T-helper 1 cell treated with Interleukin-12 subunit alpha and Interleukin-12 subunit beta and Interleukin-4 antibody, amounts not matched to agents 30 μg/mL and 1 μg/mL, for 36 hours (primary cell): ENCODE measurements around the gene SUPT4H1.
A peak's percentile ranks its signal among the peaks of the same experiment; 100 is the strongest.
"Not testable (repeated sequence)": the region's sequence is repeated elsewhere in the genome, so short reads cannot be mapped to it uniquely, and the experiment has no call there.

Experiments used
- H3K27ac Mint-ChIP-seq: one replicate; pipeline ENCODE4 v1.8.0; 2021; ENCODE audit warnings: mild to moderate bottlenecking, mixed read lengths
- H3K27me3 Mint-ChIP-seq: one replicate; pipeline ENCODE4 v1.8.0; 2021; ENCODE audit warnings: low read depth, mixed read lengths
- H3K36me3 Mint-ChIP-seq: one replicate; pipeline ENCODE4 v1.8.0; 2021; ENCODE audit warnings: low read depth, mixed read lengths
- H3K4me1 Mint-ChIP-seq: one replicate; pipeline ENCODE4 v1.8.0; 2021; ENCODE audit warnings: low read depth, mixed read lengths
- H3K4me3 Mint-ChIP-seq: one replicate; pipeline ENCODE4 v1.8.0; 2021; ENCODE audit warnings: mild to moderate bottlenecking, moderate library complexity, mixed read lengths
- H3K9me3 Mint-ChIP-seq: one replicate; pipeline ENCODE4 v1.8.0; 2021; ENCODE audit warnings: mixed read lengths

The SUPT4H1 gene

GRCh38 chr17:58351831-58352595 is at the start of gene SUPT4H1:
Gene SUPT4H1 (minus strand): TSS chr17:58352201. CDS start chr17:58352135, 66 bp downstream.
- Mint-ChIP-seq H3K4me3 (peak within 1 kb of the TSS; percentile 100), H3K36me3 (peaks cover 59% of the 10 kb centered on the region), H3K27ac (peak within 1 kb of the TSS; percentile 97), H3K4me1 (peaks cover 52% of the 10 kb centered on the region), H3K9me3 (no peaks in the 10 kb centered on the region), H3K27me3 (no peaks in the 10 kb centered on the region)

GRCh38 chr17:58401287-58401686 is 49.3 kb upstream of the SUPT4H1 start:
- Mint-ChIP-seq H3K9me3 (no peaks in the 10 kb centered on the region), H3K36me3 (no peaks in the 10 kb centered on the region), H3K27ac (no peak overlapping the region), H3K4me3 (no peak overlapping the region), H3K4me1 (peaks cover 9% of the 10 kb centered on the region), H3K27me3 (peaks cover 5% of the 10 kb centered on the region)

GRCh38 chr17:58400826-58401225 is 48.8 kb upstream of the SUPT4H1 start:
- no peak overlapping the region for H3K4me3 Mint-ChIP-seq
- peaks cover 9% of the 10 kb centered on the region for H3K4me1 Mint-ChIP-seq
- H3K27me3 Mint-ChIP-seq = peaks cover 5% of the 10 kb centered on the region
- H3K36me3 Mint-ChIP-seq = no peaks in the 10 kb centered on the region
- no peak overlapping the region for H3K27ac Mint-ChIP-seq
- no peaks in the 10 kb centered on the region for H3K9me3 Mint-ChIP-seq

GRCh38 chr17:58399974-58400373 is 48.0 kb upstream of the SUPT4H1 start:
- Mint-ChIP-seq H3K27me3 (peaks cover 5% of the 10 kb centered on the region), H3K9me3 (no peaks in the 10 kb centered on the region), H3K4me3 (no peak overlapping the region), H3K36me3 (no peaks in the 10 kb centered on the region), H3K4me1 (peaks cover 9% of the 10 kb centered on the region), H3K27ac (no peak overlapping the region)

GRCh38 chr17:58398574-58399266 is 46.7 kb upstream of the SUPT4H1 start:
- Mint-ChIP-seq H3K9me3 (no peaks in the 10 kb centered on the region), H3K4me3 (no peak overlapping the region), H3K4me1 (peaks cover 9% of the 10 kb centered on the region), H3K27me3 (peaks cover 5% of the 10 kb centered on the region), H3K27ac (no peak overlapping the region), H3K36me3 (no peaks in the 10 kb centered on the region)

GRCh38 chr17:58397421-58397820 is 45.4 kb upstream of the SUPT4H1 start:
- H3K36me3 Mint-ChIP-seq, H3K4me3 Mint-ChIP-seq, H3K9me3 Mint-ChIP-seq, H3K4me1 Mint-ChIP-seq, H3K27me3 Mint-ChIP-seq, H3K27ac Mint-ChIP-seq: not testable (repeated sequence)

- no peak overlapping the region for H3K4me3 Mint-ChIP-seq
- no peaks in the 10 kb centered on the region for H3K9me3 Mint-ChIP-seq
- H3K4me1 Mint-ChIP-seq = no peaks in the 10 kb centered on the region
- peaks cover 5% of the 10 kb centered on the region for H3K27me3 Mint-ChIP-seq
- H3K36me3 Mint-ChIP-seq = peaks cover 3% of the 10 kb centered on the region
- H3K27ac Mint-ChIP-seq = no peak overlapping the region
Measured at GRCh38 chr17:58396173-58396572, 44.2 kb upstream of the SUPT4H1 start.

- H3K27me3 Mint-ChIP-seq = peaks cover 5% of the 10 kb centered on the region
- no peaks in the 10 kb centered on the region for H3K4me1 Mint-ChIP-seq
- peaks cover 3% of the 10 kb centered on the region for H3K36me3 Mint-ChIP-seq
- H3K4me3 Mint-ChIP-seq = no peak overlapping the region
- no peak overlapping the region for H3K27ac Mint-ChIP-seq
- H3K9me3 Mint-ChIP-seq = no peaks in the 10 kb centered on the region
Measured at GRCh38 chr17:58394534-58395223, 42.7 kb upstream of the SUPT4H1 start.

GRCh38 chr17:58391302-58391984 is 39.4 kb upstream of the SUPT4H1 start:
- Mint-ChIP-seq H3K9me3 (no peaks in the 10 kb centered on the region), H3K36me3 (peaks cover 4% of the 10 kb centered on the region), H3K27me3 (peaks cover 4% of the 10 kb centered on the region), H3K4me1 (peaks cover 2% of the 10 kb centered on the region), H3K4me3 (no peak overlapping the region), H3K27ac (no peak overlapping the region)

- Mint-ChIP-seq H3K27ac (no peak overlapping the region), H3K27me3 (peaks cover 4% of the 10 kb centered on the region), H3K36me3 (peaks cover 4% of the 10 kb centered on the region), H3K9me3 (no peaks in the 10 kb centered on the region), H3K4me1 (peaks cover 2% of the 10 kb centered on the region), H3K4me3 (no peak overlapping the region)
Measured at GRCh38 chr17:58390884-58391283, 38.9 kb upstream of the SUPT4H1 start.

GRCh38 chr17:58388302-58389190 is 36.5 kb upstream of the SUPT4H1 start:
- H3K27me3 Mint-ChIP-seq = peaks cover 4% of the 10 kb centered on the region
- H3K9me3 Mint-ChIP-seq = no peaks in the 10 kb centered on the region
- no peak overlapping the region for H3K4me3 Mint-ChIP-seq
- peaks cover 4% of the 10 kb centered on the region for H3K36me3 Mint-ChIP-seq
- H3K27ac Mint-ChIP-seq = no peak overlapping the region
- peaks cover 9% of the 10 kb centered on the region for H3K4me1 Mint-ChIP-seq

- H3K36me3 Mint-ChIP-seq = peaks cover 4% of the 10 kb centered on the region
- H3K9me3 Mint-ChIP-seq = no peaks in the 10 kb centered on the region
- H3K4me3 Mint-ChIP-seq = no peak overlapping the region
- no peak overlapping the region for H3K27ac Mint-ChIP-seq
- H3K4me1 Mint-ChIP-seq = peaks cover 13% of the 10 kb centered on the region
- H3K27me3 Mint-ChIP-seq = peaks cover 4% of the 10 kb centered on the region
Measured at GRCh38 chr17:58387834-58388233, 35.8 kb upstream of the SUPT4H1 start.

- no peak overlapping the region for H3K4me3 Mint-ChIP-seq
- peaks cover 24% of the 10 kb centered on the region for H3K4me1 Mint-ChIP-seq
- H3K9me3 Mint-ChIP-seq = no peaks in the 10 kb centered on the region
- H3K27ac Mint-ChIP-seq = no peak overlapping the region
- peaks cover 2% of the 10 kb centered on the region for H3K36me3 Mint-ChIP-seq
- H3K27me3 Mint-ChIP-seq = peaks cover 4% of the 10 kb centered on the region
Measured at GRCh38 chr17:58386708-58387107, 34.7 kb upstream of the SUPT4H1 start.
